Large intestine (tissue), 3 donors: ENCODE measurements around the gene ESRP2. TPM values are rescaled to one million over a fixed set of nuclear protein-coding genes. Genes with fewer than 3 reads are reported as not detected.

Experiments
- DNase-seq, 2 donors: peaks; one replicate each; pipeline versions ENCODE4 v3.0.0 to v3.0.0-alpha.2; 2013
- H3K27ac ChIP-seq: one replicate; pipeline ENCODE4 v1.5.1; 2013; ENCODE audit warnings: low read length
- H3K27me3 ChIP-seq: 2 replicates; pipeline ENCODE4 v1.6.1; 2013; ENCODE audit warnings: low read length; ENCODE audit not compliant: control insufficient read depth, insufficient read depth
- H3K36me3 ChIP-seq: 2 replicates; pipeline ENCODE4 v1.6.1; 2013; ENCODE audit warnings: low read length; ENCODE audit not compliant: control insufficient read depth, insufficient read depth
- H3K4me1 ChIP-seq: one replicate; pipeline ENCODE4 v1.6.1; 2013; ENCODE audit warnings: low read length; ENCODE audit not compliant: control insufficient read depth, insufficient read depth
- H3K4me3 ChIP-seq: one replicate; pipeline ENCODE4 v1.5.1; 2013; ENCODE audit warnings: low read length
- H3K9me3 ChIP-seq: one replicate; pipeline ENCODE4 v1.6.1; 2013; ENCODE audit warnings: mild to moderate bottlenecking, low read depth, low read length, moderate library complexity; ENCODE audit not compliant: control insufficient read depth
- WGBS: methylation state at CpG from one replicate; pipeline ENCODE4 v1.1.5; 2013; ENCODE audit warnings: low lambda C conversion rate; ENCODE audit not compliant: insufficient coverage; 5-methylcytosine and 5-hydroxymethylcytosine counted together
- polyA plus RNA-seq: library from polyadenylated mRNA; unstranded; fragments of 120-200 nt; gene quantifications from one replicate; pipeline ENCODE4 v1.2.1, GENCODE V29; 2013

Gene ESRP2
- polyA plus RNA-seq, 1 donor = 40.0 TPM

- no peak for DNase-seq
- peaks cover 20% of the 10 kb centered on the region for H3K4me1 ChIP-seq
- H3K36me3 ChIP-seq = peaks cover 42% of the 10 kb centered on the region
- H3K9me3 ChIP-seq = no peaks in the 10 kb centered on the region
- no peak overlapping the region for H3K4me3 ChIP-seq
- no peak overlapping the region for H3K27ac ChIP-seq
- 100% methylated on average over 1 of the region's 6 CpGs for WGBS
- no peaks in the 10 kb centered on the region for H3K27me3 ChIP-seq
These were observed 15.0 kb upstream of the ESRP2 start for GRCh38 chr16:68250951-68251350.

DNA sequence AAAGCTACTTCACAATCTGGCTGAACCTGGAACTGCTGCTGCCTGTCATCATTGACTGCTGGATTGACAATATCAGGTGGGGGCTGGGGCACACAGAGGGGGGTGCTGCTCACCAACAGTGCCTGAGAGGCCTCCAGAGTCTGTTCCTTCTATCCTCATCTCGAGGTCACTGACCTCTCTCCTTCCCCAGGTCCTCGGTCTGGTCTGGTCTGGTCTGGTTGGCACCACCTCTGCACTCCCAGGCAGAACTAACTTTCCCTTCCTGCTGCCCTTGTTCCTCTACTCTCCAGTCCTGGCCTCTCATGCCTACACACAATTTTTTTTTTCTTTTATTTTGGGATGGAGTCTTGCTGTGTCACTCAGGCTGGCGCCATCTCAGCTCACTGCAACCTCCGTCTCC lies 13.4 kb upstream of the ESRP2 start:
- Histone ChIP-seq H3K27me3 (no peaks in the 10 kb centered on the region), H3K9me3 (no peaks in the 10 kb centered on the region), H3K27ac (no peak overlapping the region), H3K36me3 (peaks cover 28% of the 10 kb centered on the region), H3K4me1 (peaks cover 25% of the 10 kb centered on the region), H3K4me3 (no peak overlapping the region)
- WGBS = no CpG with 5 or more reads among the region's 4 CpGs
- DNase-seq = no peak

DNA sequence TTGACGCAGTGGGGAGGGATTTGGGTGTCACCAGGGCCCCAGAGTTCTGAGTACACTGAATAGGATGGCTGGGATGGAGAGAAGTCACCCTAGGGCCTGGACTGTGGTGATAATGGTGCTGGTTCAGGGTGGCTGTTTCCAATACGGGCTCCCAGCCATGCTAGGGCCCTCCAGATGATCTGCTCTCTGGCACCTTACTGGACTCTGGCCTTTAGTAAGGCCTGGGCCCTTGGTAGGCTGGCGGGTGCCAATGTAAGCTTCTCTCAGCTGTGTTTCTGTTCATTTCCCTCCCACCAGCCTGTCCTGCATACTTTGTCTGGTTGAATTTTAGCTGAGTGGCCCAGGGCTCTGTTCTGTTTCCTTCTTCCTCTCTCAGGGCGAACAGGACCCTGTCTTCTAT lies 12.0 kb upstream of the ESRP2 start:
- H3K27ac ChIP-seq = no peak overlapping the region
- no CpG with 5 or more reads among the region's 4 CpGs for WGBS
- H3K9me3 ChIP-seq = no peaks in the 10 kb centered on the region
- peaks cover 28% of the 10 kb centered on the region for H3K4me1 ChIP-seq
- DNase-seq = no peak
- no peak overlapping the region for H3K4me3 ChIP-seq
- H3K27me3 ChIP-seq = no peaks in the 10 kb centered on the region
- peaks cover 23% of the 10 kb centered on the region for H3K36me3 ChIP-seq

- Histone ChIP-seq H3K4me1 (peaks cover 28% of the 10 kb centered on the region), H3K9me3 (no peaks in the 10 kb centered on the region), H3K4me3 (no peak overlapping the region), H3K36me3 (peaks cover 22% of the 10 kb centered on the region), H3K27me3 (no peaks in the 10 kb centered on the region), H3K27ac (no peak overlapping the region)
- no CpG with 5 or more reads among the region's 4 CpGs for WGBS
- DNase-seq = no peak
These were observed 11.5 kb upstream of the ESRP2 start for GRCh38 chr16:68247400-68247799.

- Histone ChIP-seq H3K4me3 (no peak overlapping the region), H3K9me3 (no peaks in the 10 kb centered on the region), H3K4me1 (peaks cover 28% of the 10 kb centered on the region), H3K36me3 (peaks cover 16% of the 10 kb centered on the region), H3K27me3 (no peaks in the 10 kb centered on the region), H3K27ac (peak overlapping the region; percentile 54)
- peak; percentile 76 to 82 for DNase-seq
- no CpG with 5 or more reads among the region's 5 CpGs for WGBS
These were observed 10.7 kb upstream of the ESRP2 start for GRCh38 chr16:68246666-68247065.

- peaks cover 12% of the 10 kb centered on the region for H3K36me3 ChIP-seq
- H3K9me3 ChIP-seq = no peaks in the 10 kb centered on the region
- WGBS = no CpG with 5 or more reads among the region's 7 CpGs
- peaks cover 28% of the 10 kb centered on the region for H3K4me1 ChIP-seq
- H3K27ac ChIP-seq = peak overlapping the region; percentile 54
- peak overlapping the region; percentile 95 for H3K4me3 ChIP-seq
- H3K27me3 ChIP-seq = no peaks in the 10 kb centered on the region
- no peak for DNase-seq
These were observed 10.2 kb upstream of the ESRP2 start for GRCh38 chr16:68246121-68246520.

GRCh38 chr16:68244903-68245853 lies 9.3 kb upstream of the ESRP2 start, which contains the start of gene PLA2G15:
Gene PLA2G15, plus strand, starts transcription at chr16:68245373. Its CDS starts 54 bp downstream, at chr16:68245427.
- Histone ChIP-seq H3K27ac (peak within 1 kb of the TSS; percentile 54), H3K4me1 (peaks cover 28% of the 10 kb centered on the region), H3K36me3 (peaks cover 8% of the 10 kb centered on the region), H3K27me3 (no peaks in the 10 kb centered on the region), H3K4me3 (peak within 1 kb of the TSS; percentile 95), H3K9me3 (no peaks in the 10 kb centered on the region)
- peak; percentile 94 to 97 for DNase-seq
- WGBS = no CpG with 5 or more reads among the region's 75 CpGs

- Histone ChIP-seq H3K27ac (no peak overlapping the region), H3K4me1 (peaks cover 28% of the 10 kb centered on the region), H3K27me3 (no peaks in the 10 kb centered on the region), H3K4me3 (peak overlapping the region; percentile 95), H3K9me3 (no peaks in the 10 kb centered on the region), H3K36me3 (peaks cover 6% of the 10 kb centered on the region)
- WGBS = no CpG with 5 or more reads among the region's 20 CpGs
- DNase-seq = no peak
These were observed 8.6 kb upstream of the ESRP2 start for GRCh38 chr16:68244481-68244902.

DNA sequence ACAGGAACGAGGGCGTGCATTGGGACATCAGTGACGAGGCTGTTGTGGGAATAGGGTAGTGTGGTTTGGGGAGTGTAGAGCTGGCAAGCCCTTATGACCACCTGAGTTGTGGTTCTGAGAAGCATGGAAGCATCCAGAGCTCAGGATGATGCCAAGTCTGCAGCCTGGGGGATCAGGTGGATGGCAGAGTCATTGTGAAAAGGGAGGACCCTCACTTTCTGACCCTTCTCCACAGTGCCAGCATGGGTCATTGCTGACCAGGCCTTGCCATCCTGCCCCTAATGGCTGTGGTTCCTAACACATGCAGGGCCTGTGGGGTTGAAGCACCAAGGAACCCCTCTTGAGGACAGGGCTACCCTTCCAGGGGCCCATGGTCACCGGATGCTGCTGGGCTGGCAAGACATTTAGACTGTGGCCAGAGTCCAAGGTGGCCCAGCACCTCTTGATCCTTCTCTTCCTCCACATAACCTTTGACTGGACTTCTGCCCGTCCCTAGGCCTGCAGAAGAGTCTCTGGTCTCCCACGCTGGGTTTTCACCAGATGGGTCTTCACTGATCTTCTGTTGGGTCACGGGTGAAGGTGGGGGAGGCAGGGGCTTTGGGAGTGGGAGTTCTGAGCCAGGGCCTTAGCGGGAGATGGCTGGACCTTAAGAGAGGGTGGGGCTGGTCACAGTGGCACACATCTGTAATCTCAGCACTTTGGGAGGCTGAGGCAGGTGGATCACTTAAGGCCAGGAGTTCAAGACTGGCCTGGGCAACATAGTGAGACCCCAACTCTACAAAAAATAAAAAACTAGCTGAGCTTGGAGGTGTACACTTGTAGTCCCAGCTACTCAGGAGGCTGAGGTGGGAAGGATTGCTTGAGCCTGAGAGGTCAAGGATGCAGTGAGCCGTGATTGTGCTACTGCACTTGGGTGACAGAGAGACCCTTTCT lies 7.3 kb upstream of the ESRP2 start:
- H3K36me3 ChIP-seq = no peaks in the 10 kb centered on the region
- no peak for DNase-seq
- no peak overlapping the region for H3K27ac ChIP-seq
- no peaks in the 10 kb centered on the region for H3K9me3 ChIP-seq
- H3K4me3 ChIP-seq = no peak overlapping the region
- no CpG with 5 or more reads among the region's 9 CpGs for WGBS
- H3K27me3 ChIP-seq = no peaks in the 10 kb centered on the region
- peaks cover 28% of the 10 kb centered on the region for H3K4me1 ChIP-seq

GRCh38 chr16:68242085-68242484 lies 6.2 kb upstream of the ESRP2 start:
- H3K27me3 ChIP-seq = peaks cover 1% of the 10 kb centered on the region
- no peak overlapping the region for H3K27ac ChIP-seq
- no peak overlapping the region for H3K4me3 ChIP-seq
- no peaks in the 10 kb centered on the region for H3K9me3 ChIP-seq
- H3K4me1 ChIP-seq = peaks cover 20% of the 10 kb centered on the region
- DNase-seq = no peak
- H3K36me3 ChIP-seq = no peaks in the 10 kb centered on the region
- no CpG with 5 or more reads among the region's 7 CpGs for WGBS
